HG02870 (cell line): Measurements from ENCODE around the gene SLC25A19.
A peak's percentile ranks its signal among the peaks of the same experiment; 100 is the strongest.

Source experiments
- ATAC-seq: cut with Tn5 transposase; IDR thresholded peaks from one replicate; pipeline ENCODE4 v1.9.1; 2021; ENCODE audit warnings: mild to moderate bottlenecking, moderate library complexity; ENCODE audit not compliant: unreplicated experiment

Gene SLC25A19

GRCh38 chr17:75289115-75289831 is at the start of gene SLC25A19:
Gene SLC25A19, minus strand, starts transcription at chr17:75289433. Its CDS starts 2,669 bp downstream, at chr17:75286764.
- ATAC-seq, result peak; percentile 90

- no peak for ATAC-seq
Observed at GRCh38 chr17:75338335-75338734, 49.1 kb upstream of the SLC25A19 start.

GRCh38 chr17:75335315-75335714 is 46.1 kb upstream of the SLC25A19 start:
- ATAC-seq, result no peak

- ATAC-seq, result no peak
Observed at GRCh38 chr17:75334723-75335122, 45.5 kb upstream of the SLC25A19 start.

- ATAC-seq, result no peak
Observed at GRCh38 chr17:75331671-75332070, 42.4 kb upstream of the SLC25A19 start.

GRCh38 chr17:75327757-75328156 is 38.5 kb upstream of the SLC25A19 start:
- no peak for ATAC-seq

- ATAC-seq, result no peak
Observed at GRCh38 chr17:75326226-75326848, 37.1 kb upstream of the SLC25A19 start.

GRCh38 chr17:75325827-75326225 is 36.6 kb upstream of the SLC25A19 start:
- ATAC-seq, result no peak

GRCh38 chr17:75325348-75325747 is 36.1 kb upstream of the SLC25A19 start:
- no peak for ATAC-seq

GRCh38 chr17:75321506-75321905 is 32.3 kb upstream of the SLC25A19 start:
- ATAC-seq, result no peak

GRCh38 chr17:75319904-75320691 is 30.9 kb upstream of the SLC25A19 start:
- ATAC-seq, result peak; percentile 52

GRCh38 chr17:75318615-75319222 is 29.5 kb upstream of the SLC25A19 start:
- no peak for ATAC-seq

- no peak for ATAC-seq
Observed at GRCh38 chr17:75318211-75318610, 29.0 kb upstream of the SLC25A19 start.

GRCh38 chr17:75317671-75318070 is 28.4 kb upstream of the SLC25A19 start:
- ATAC-seq, result no peak

GRCh38 chr17:75316253-75316652 is 27.0 kb upstream of the SLC25A19 start:
- no peak for ATAC-seq

GRCh38 chr17:75315541-75316243 is 26.5 kb upstream of the SLC25A19 start:
- no peak for ATAC-seq

GRCh38 chr17:75313941-75314551 is 24.8 kb upstream of the SLC25A19 start:
- ATAC-seq, result no peak

- ATAC-seq, result no peak
Observed at GRCh38 chr17:75308732-75309629, 19.7 kb upstream of the SLC25A19 start.
